Measurements from ENCODE around the gene BCL3. TPM values are rescaled to one million over a fixed set of nuclear protein-coding genes. Genes with fewer than 3 reads are reported as not detected.

The BCL3 gene
- total and polyA plus RNA-seq, 2 of the 13 experiments (the other 11 are each of a cell fraction or from before 2014, with no cell fraction given), result 2.3 to 4.0 TPM

GRCh38 chr19:44800461-44800860 lies 52.0 kb downstream of the BCL3 start (continued):
- TF ChIP-seq ZHX2 (IDR thresholded peaks at IDR 0.05; ENCODE audit: low read depth) (no peak), ZHX2 (CRISPR knock-in tag; IDR thresholded peaks at IDR 0.05; ENCODE audit: borderline replicate concordance) (no peak), CENPT (CRISPR knock-in tag; IDR thresholded peaks at IDR 0.05; ENCODE audit: low read depth) (no peak), SNAPC4 (CRISPR knock-in tag; IDR thresholded peaks at IDR 0.05) (no peak), ZNF567 (CRISPR knock-in tag; IDR thresholded peaks at IDR 0.05; ENCODE audit: borderline replicate concordance) (no peak), CSRNP2 (CRISPR knock-in tag; conservative IDR thresholded peaks at IDR 0.05; ENCODE audit: low read depth) (no peak), ZNF33A (CRISPR knock-in tag; IDR thresholded peaks at IDR 0.05; ENCODE audit: borderline replicate concordance) (no peak), ZBTB46 (CRISPR knock-in tag; IDR thresholded peaks at IDR 0.05; ENCODE audit: borderline replicate concordance) (no peak), CBX5 (CRISPR knock-in tag; IDR thresholded peaks at IDR 0.05; ENCODE audit: borderline replicate concordance) (peak; percentile 75; the same call in 1 of the 2 replicates), TCF12 (IDR thresholded peaks at IDR 0.05) (no peak), TCF12 (CRISPR knock-in tag; IDR thresholded peaks at IDR 0.05) (no peak), ZNF354B (CRISPR knock-in tag; IDR thresholded peaks at IDR 0.05) (no peak)
- TF ChIP-seq, protein P1, sequence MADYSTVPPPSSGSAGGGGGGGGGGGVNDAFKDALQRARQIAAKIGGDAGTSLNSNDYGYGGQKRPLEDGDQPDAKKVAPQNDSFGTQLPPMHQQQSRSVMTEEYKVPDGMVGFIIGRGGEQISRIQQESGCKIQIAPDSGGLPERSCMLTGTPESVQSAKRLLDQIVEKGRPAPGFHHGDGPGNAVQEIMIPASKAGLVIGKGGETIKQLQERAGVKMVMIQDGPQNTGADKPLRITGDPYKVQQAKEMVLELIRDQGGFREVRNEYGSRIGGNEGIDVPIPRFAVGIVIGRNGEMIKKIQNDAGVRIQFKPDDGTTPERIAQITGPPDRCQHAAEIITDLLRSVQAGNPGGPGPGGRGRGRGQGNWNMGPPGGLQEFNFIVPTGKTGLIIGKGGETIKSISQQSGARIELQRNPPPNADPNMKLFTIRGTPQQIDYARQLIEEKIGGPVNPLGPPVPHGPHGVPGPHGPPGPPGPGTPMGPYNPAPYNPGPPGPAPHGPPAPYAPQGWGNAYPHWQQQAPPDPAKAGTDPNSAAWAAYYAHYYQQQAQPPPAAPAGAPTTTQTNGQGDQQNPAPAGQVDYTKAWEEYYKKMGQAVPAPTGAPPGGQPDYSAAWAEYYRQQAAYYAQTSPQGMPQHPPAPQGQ (CRISPR knock-in tag; IDR thresholded peaks at IDR 0.05; ENCODE audit: borderline replicate concordance), result no peak
